Prostate gland (tissue), 2 donors: ENCODE data around the gene ARFGAP3. TPM values are rescaled to one million over a fixed set of nuclear protein-coding genes. Genes with fewer than 3 reads are reported as not detected.

Source experiments
- DNase-seq: peaks from one replicate; pipeline ENCODE4 v3.0.0-alpha.2; 2019; ENCODE audit warnings: low spot score
- H3K27ac ChIP-seq, 2 donors: fragments of 200-600 bp; sonication (generic); 2 replicates each; pipeline ENCODE4 v1.5.1; 2017 to 2019
- H3K27me3 ChIP-seq: fragments of 200-600 bp; sonication (generic); replicated peaks from 2 replicates; pipeline ENCODE4 v1.5.1; 2019; ENCODE audit not compliant: insufficient read depth
- H3K36me3 ChIP-seq, 2 donors: fragments of 200-600 bp; sonication (generic); 1 replicate in 1 of 2; 2 replicates in 1 of 2; pipeline versions ENCODE4 v1.5.1 to v1.8.1; 2017 to 2019
- H3K4me1 ChIP-seq: fragments of 200-600 bp; sonication (generic); replicated peaks from 2 replicates; pipeline ENCODE4 v1.5.1; 2019
- H3K4me3 ChIP-seq, 2 donors: fragments of 200-600 bp; sonication (generic); 2 replicates each; pipeline ENCODE4 v1.5.1; 2017 to 2019
- H3K9me3 ChIP-seq: fragments of 200-600 bp; sonication (generic); 2 replicates; pipeline ENCODE4 v1.5.1; 2017
- CTCF ChIP-seq, 4 experiments: fragments of 200-600 bp in 2 of 4; fragments of 450-650 bp in 2 of 4; sonication (generic) in 2 of 4; IDR thresholded peaks; 1 replicate in 3 of 4; 2 replicates in 1 of 4; pipeline ENCODE4 v1.5.1; 2016 to 2019; ENCODE audit warnings: antibody characterized with exemption in 4 of 4, mild to moderate bottlenecking in 2 of 4, moderate library complexity in 2 of 4
- POLR2A ChIP-seq: fragments of 450-650 bp; IDR thresholded peaks from one replicate; pipeline ENCODE4 v1.6.1; 2016; ENCODE audit warnings: antibody characterized with exemption, mild to moderate bottlenecking
- POLR2AphosphoS5 ChIP-seq: sonication (generic); formaldehyde crosslinking; IDR thresholded peaks from one replicate; pipeline ENCODE4 v1.6.1; 2017; ENCODE audit warnings: antibody characterized with exemption
- whole genome bisulfite sequencing: methylation state at CpG from one replicate; pipeline ENCODE4 v1.1.5; 2018; 5-methylcytosine and 5-hydroxymethylcytosine counted together
- intact Hi-C: fragments of 100-400 bp; cut with DNase I; formaldehyde crosslinking; loops from one replicate; pipeline ENCODE4 v1.14.2; 2022
- total RNA-seq, 2 donors: library from RNA; depleted of rRNA; stranded (reverse); fragments of >200 nt; gene quantifications; one replicate each; pipeline ENCODE4 v1.1.0, GENCODE V29; 2016

ARFGAP3 gene
- total RNA-seq, 2 donors from 2014 or later, result 92.9 to 127 TPM

GRCh38 chr22:42772647-42773046 is 84.4 kb downstream of the ARFGAP3 start:
- intact Hi-C loops, result loop anchor here (10.0 kb wide), 1 partner anchor 322 kb away; no protein-coding TSS in a partner anchor
- TF ChIP-seq POLR2AphosphoS5, result no peak
- no peak for TF ChIP-seq POLR2A
- TF ChIP-seq CTCF (IDR thresholded peaks at IDR 0.05), result no peak
- Histone ChIP-seq H3K4me1 (no peaks in the 10 kb centered on the region), H3K4me3 (no peak overlapping the region), H3K36me3 (no peaks in the 10 kb centered on the region), H3K9me3 (no peaks in the 10 kb centered on the region), H3K27ac (no peak overlapping the region), H3K27me3 (no peaks in the 10 kb centered on the region)
- DNase-seq, result no peak
- WGBS, result 95% methylated on average over 3 of the region's 3 CpGs

- no peaks in the 10 kb centered on the region for H3K9me3 ChIP-seq
- H3K4me1 ChIP-seq, result no peaks in the 10 kb centered on the region
- no peak overlapping the region for H3K4me3 ChIP-seq
- TF ChIP-seq CTCF (IDR thresholded peaks at IDR 0.05) (no peak), POLR2AphosphoS5 (no peak), POLR2A (no peak)
- DNase-seq, result no peak
- intact Hi-C loops, result loop anchor here (10.0 kb wide), 1 partner anchor 324 kb away; no protein-coding TSS in a partner anchor
- no peaks in the 10 kb centered on the region for H3K27me3 ChIP-seq
- no peaks in the 10 kb centered on the region for H3K36me3 ChIP-seq
- H3K27ac ChIP-seq, result no peak overlapping the region
- 81% methylated on average over 15 of the region's 15 CpGs for WGBS
Observed at GRCh38 chr22:42770941-42771647, 86.0 kb downstream of the ARFGAP3 start.

- Histone ChIP-seq H3K4me3 (no peak overlapping the region), H3K36me3 (no peaks in the 10 kb centered on the region), H3K9me3 (no peaks in the 10 kb centered on the region), H3K4me1 (no peaks in the 10 kb centered on the region), H3K27ac (no peak overlapping the region), H3K27me3 (no peaks in the 10 kb centered on the region)
- 51% methylated on average over 4 of the region's 4 CpGs for WGBS
- TF ChIP-seq CTCF (IDR thresholded peaks at IDR 0.05), result no peak
- no peak for TF ChIP-seq POLR2A
- no peak for TF ChIP-seq POLR2AphosphoS5
- no peak for DNase-seq
- intact Hi-C loops, result loop anchor here (10.0 kb wide), 1 partner anchor 324 kb away; no protein-coding TSS in a partner anchor
Observed at GRCh38 chr22:42770448-42770726, 86.7 kb downstream of the ARFGAP3 start.

GRCh38 chr22:42769574-42770447 is 87.3 kb downstream of the ARFGAP3 start:
- WGBS, result 38% methylated on average over 50 of the region's 50 CpGs
- Histone ChIP-seq H3K27me3 (no peaks in the 10 kb centered on the region), H3K4me1 (no peaks in the 10 kb centered on the region), H3K36me3 (no peaks in the 10 kb centered on the region), H3K9me3 (no peaks in the 10 kb centered on the region), H3K27ac (peak overlapping the region in 1 of 2 donors; percentile 25), H3K4me3 (no peak overlapping the region)
- DNase-seq, result peak; percentile 61
- intact Hi-C loops, result loop anchor here (10.0 kb wide), 1 partner anchor 325 kb away; no protein-coding TSS in a partner anchor
- no peak for TF ChIP-seq POLR2A
- TF ChIP-seq POLR2AphosphoS5, result peak; percentile 77

- Histone ChIP-seq H3K27me3 (no peaks in the 10 kb centered on the region), H3K36me3 (no peaks in the 10 kb centered on the region), H3K27ac (no peak overlapping the region), H3K9me3 (no peaks in the 10 kb centered on the region), H3K4me3 (no peak overlapping the region), H3K4me1 (no peaks in the 10 kb centered on the region)
- TF ChIP-seq POLR2A (no peak), POLR2AphosphoS5 (no peak), CTCF (IDR thresholded peaks at IDR 0.05) (no peak)
- intact Hi-C loops, result no loop called here
- 86% methylated on average over 7 of the region's 11 CpGs for WGBS
- DNase-seq, result no peak
Observed at GRCh38 chr22:42769238-42769573, 87.9 kb downstream of the ARFGAP3 start.
